ENCODE measurements around the gene OTOP3. TPM values are rescaled to one million over a fixed set of nuclear protein-coding genes. Genes with fewer than 3 reads are reported as not detected.

OTOP3 gene
- total RNA-seq, 2 donors from 2014 or later: not detected

GRCh38 chr17:74930535-74931036, 5.1 kb upstream of the OTOP3 start:
- Histone ChIP-seq H3K4me1 (peaks cover 0 to 2% of the 10 kb centered on the region in 2 donors), H3K27ac (no peak overlapping the region), H3K36me3 (no peaks in the 10 kb centered on the region), H3K27me3 (peaks cover 6 to 8% of the 10 kb centered on the region in 2 donors), H3K4me3 (no peak overlapping the region), H3K9me3 (no peaks in the 10 kb centered on the region)
- no peak for TF ChIP-seq CTCF (IDR thresholded peaks at IDR 0.05)
- DNase-seq (ENCODE audit: low spot score): no peak

- TF ChIP-seq CTCF (IDR thresholded peaks at IDR 0.05): no peak
- DNase-seq (ENCODE audit: low spot score): no peak
- no peaks in the 10 kb centered on the region for H3K9me3 ChIP-seq
- H3K27me3 ChIP-seq: peaks cover 16 to 18% of the 10 kb centered on the region in 2 donors
- peaks cover 0 to 11% of the 10 kb centered on the region in 2 donors for H3K4me1 ChIP-seq
- no peaks in the 10 kb centered on the region for H3K36me3 ChIP-seq
- no peak overlapping the region for H3K4me3 ChIP-seq
- no peak overlapping the region for H3K27ac ChIP-seq
These were observed 650 bp upstream of the OTOP3 start for GRCh38 chr17:74935048-74935447.

GRCh38 chr17:74936470-74936799, 737 bp downstream of the OTOP3 start:
- no peak overlapping the region for H3K4me3 ChIP-seq
- no peaks in the 10 kb centered on the region for H3K9me3 ChIP-seq
- peaks cover 16 to 18% of the 10 kb centered on the region in 2 donors for H3K27me3 ChIP-seq
- DNase-seq (ENCODE audit: low spot score): no peak
- peaks cover 0 to 11% of the 10 kb centered on the region in 2 donors for H3K4me1 ChIP-seq
- H3K36me3 ChIP-seq: no peaks in the 10 kb centered on the region
- no peak for TF ChIP-seq CTCF (IDR thresholded peaks at IDR 0.05)
- H3K27ac ChIP-seq: no peak overlapping the region

GRCh38 chr17:74937064-74938051, 1.7 kb downstream of the OTOP3 start:
- H3K27ac ChIP-seq: no peak overlapping the region
- no peaks in the 10 kb centered on the region for H3K36me3 ChIP-seq
- no peaks in the 10 kb centered on the region for H3K9me3 ChIP-seq
- peaks cover 16 to 18% of the 10 kb centered on the region in 2 donors for H3K27me3 ChIP-seq
- TF ChIP-seq CTCF (IDR thresholded peaks at IDR 0.05): no peak
- peaks cover 0 to 11% of the 10 kb centered on the region in 2 donors for H3K4me1 ChIP-seq
- H3K4me3 ChIP-seq: no peak overlapping the region
- DNase-seq (ENCODE audit: low spot score): no peak

GRCh38 chr17:74938194-74938950, 2.7 kb downstream of the OTOP3 start:
- DNase-seq (ENCODE audit: low spot score): no peak
- no peak for TF ChIP-seq CTCF (IDR thresholded peaks at IDR 0.05)
- Histone ChIP-seq H3K9me3 (no peaks in the 10 kb centered on the region), H3K27me3 (peaks cover 16 to 18% of the 10 kb centered on the region in 2 donors), H3K4me3 (no peak overlapping the region), H3K36me3 (no peaks in the 10 kb centered on the region), H3K4me1 (peaks cover 0 to 11% of the 10 kb centered on the region in 2 donors), H3K27ac (no peak overlapping the region)
